ENCODE results near the gene LUZP2.

Gene LUZP2

GRCh38 chr11:24716403-24716802, 219.6 kb downstream of the LUZP2 start:
- Histone ChIP-seq H3K36me3 (ENCODE audit: insufficient read depth, low read length) (no peaks in the 10 kb centered on the region), H3K9ac (ENCODE audit: low read depth, low read length) (no peak overlapping the region), H3K4me3 (ENCODE audit: low read length) (no peak overlapping the region), H3K4me1 (ENCODE audit: insufficient read depth, low read length) (no peaks in the 10 kb centered on the region), H3K27ac (ENCODE audit: low read depth, low read length) (no peak overlapping the region), H3K9me3 (ENCODE audit: insufficient read depth, low read depth, low read length) (no peaks in the 10 kb centered on the region; the same call in 1 of the 2 replicates), H3K27me3 (ENCODE audit: insufficient read depth, low read length) (no peaks in the 10 kb centered on the region)
- WGBS = 94% methylated on average over 5 of the region's 5 CpGs

DNA sequence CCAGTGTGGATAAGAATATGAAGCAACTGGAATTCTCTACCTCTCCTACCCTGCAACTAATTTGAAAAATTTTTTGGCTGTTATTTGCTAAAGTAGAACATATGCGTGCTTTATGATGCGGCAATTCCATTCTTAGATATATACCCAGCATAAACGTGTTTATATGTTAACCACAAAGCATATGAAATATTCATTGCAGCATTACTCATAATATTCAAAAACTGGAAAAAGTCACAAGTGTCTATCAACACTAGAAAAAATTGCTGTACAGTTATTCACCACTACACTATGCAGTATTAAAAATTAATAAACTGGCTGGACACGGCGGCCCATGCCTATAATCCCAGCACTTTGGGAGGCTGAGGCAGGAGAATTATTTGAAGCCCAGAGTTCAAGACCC, 226.4 kb downstream of the LUZP2 start:
- Histone ChIP-seq H3K9ac (ENCODE audit: low read depth, low read length) (no peak overlapping the region), H3K27ac (ENCODE audit: low read depth, low read length) (no peak overlapping the region), H3K36me3 (ENCODE audit: insufficient read depth, low read length) (no peaks in the 10 kb centered on the region), H3K9me3 (ENCODE audit: insufficient read depth, low read depth, low read length) (peaks cover 3% of the 10 kb centered on the region; the same call in 1 of the 2 replicates), H3K4me1 (ENCODE audit: insufficient read depth, low read length) (no peaks in the 10 kb centered on the region), H3K27me3 (ENCODE audit: insufficient read depth, low read length) (no peaks in the 10 kb centered on the region), H3K4me3 (ENCODE audit: low read length) (no peak overlapping the region)
- 100% methylated on average over 5 of the region's 5 CpGs for WGBS

DNA sequence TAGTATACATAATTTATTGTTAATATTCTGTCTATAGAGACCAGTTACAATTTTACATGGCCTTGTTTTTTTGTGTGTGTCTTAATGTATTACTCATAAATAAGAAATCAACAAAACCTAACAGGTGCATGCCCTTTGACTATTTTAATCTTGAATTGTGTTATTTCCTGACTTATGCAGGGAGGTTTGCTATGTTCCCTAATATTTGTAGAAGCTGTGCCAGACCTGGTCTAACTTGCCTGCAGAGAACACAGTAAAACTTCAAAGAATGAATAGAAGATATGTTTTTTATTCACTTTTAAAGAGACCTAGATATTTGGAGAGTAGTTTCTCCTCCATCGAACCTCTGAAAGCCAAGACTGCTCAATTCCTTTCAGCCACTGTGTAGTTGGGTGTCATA, 234.7 kb downstream of the LUZP2 start:
- WGBS = 85% methylated on average over 1 of the region's 1 CpG
- no peaks in the 10 kb centered on the region for H3K36me3 ChIP-seq (ENCODE audit: insufficient read depth, low read length)
- no peak overlapping the region for H3K27ac ChIP-seq (ENCODE audit: low read depth, low read length)
- H3K9ac ChIP-seq (ENCODE audit: low read depth, low read length) = no peak overlapping the region
- no peaks in the 10 kb centered on the region for H3K9me3 ChIP-seq (ENCODE audit: insufficient read depth, low read depth, low read length)
- H3K4me1 ChIP-seq (ENCODE audit: insufficient read depth, low read length) = peaks cover 4% of the 10 kb centered on the region; the same call in 1 of the 2 replicates
- H3K27me3 ChIP-seq (ENCODE audit: insufficient read depth, low read length) = no peaks in the 10 kb centered on the region
- H3K4me3 ChIP-seq (ENCODE audit: low read length) = no peak overlapping the region

GRCh38 chr11:24734742-24735237, 237.9 kb downstream of the LUZP2 start:
- Histone ChIP-seq H3K27ac (ENCODE audit: low read depth, low read length) (no peak overlapping the region), H3K4me3 (ENCODE audit: low read length) (no peak overlapping the region), H3K27me3 (ENCODE audit: insufficient read depth, low read length) (no peaks in the 10 kb centered on the region), H3K4me1 (ENCODE audit: insufficient read depth, low read length) (peaks cover 4% of the 10 kb centered on the region; the same call in 1 of the 2 replicates), H3K9ac (ENCODE audit: low read depth, low read length) (no peak overlapping the region), H3K36me3 (ENCODE audit: insufficient read depth, low read length) (no peaks in the 10 kb centered on the region), H3K9me3 (ENCODE audit: insufficient read depth, low read depth, low read length) (no peaks in the 10 kb centered on the region)
- 65% methylated on average over 3 of the region's 3 CpGs for WGBS

GRCh38 chr11:24738972-24739371, 242.1 kb downstream of the LUZP2 start:
- Histone ChIP-seq H3K4me1 (ENCODE audit: insufficient read depth, low read length) (no peaks in the 10 kb centered on the region), H3K4me3 (ENCODE audit: low read length) (no peak overlapping the region), H3K9me3 (ENCODE audit: insufficient read depth, low read depth, low read length) (no peaks in the 10 kb centered on the region), H3K27me3 (ENCODE audit: insufficient read depth, low read length) (no peaks in the 10 kb centered on the region), H3K9ac (ENCODE audit: low read depth, low read length) (no peak overlapping the region), H3K36me3 (ENCODE audit: insufficient read depth, low read length) (no peaks in the 10 kb centered on the region), H3K27ac (ENCODE audit: low read depth, low read length) (no peak overlapping the region)
- WGBS = 90% methylated on average over 2 of the region's 2 CpGs

GRCh38 chr11:24739637-24740036, 242.8 kb downstream of the LUZP2 start:
- Histone ChIP-seq H3K36me3 (ENCODE audit: insufficient read depth, low read length) (no peaks in the 10 kb centered on the region), H3K4me3 (ENCODE audit: low read length) (no peak overlapping the region), H3K27me3 (ENCODE audit: insufficient read depth, low read length) (no peaks in the 10 kb centered on the region), H3K9ac (ENCODE audit: low read depth, low read length) (no peak overlapping the region), H3K4me1 (ENCODE audit: insufficient read depth, low read length) (no peaks in the 10 kb centered on the region), H3K27ac (ENCODE audit: low read depth, low read length) (no peak overlapping the region), H3K9me3 (ENCODE audit: insufficient read depth, low read depth, low read length) (no peaks in the 10 kb centered on the region)
- 95% methylated on average over 4 of the region's 4 CpGs for WGBS

- WGBS = 94% methylated on average over 5 of the region's 5 CpGs
- Histone ChIP-seq H3K36me3 (ENCODE audit: insufficient read depth, low read length) (no peaks in the 10 kb centered on the region), H3K4me1 (ENCODE audit: insufficient read depth, low read length) (no peaks in the 10 kb centered on the region), H3K27me3 (ENCODE audit: insufficient read depth, low read length) (no peaks in the 10 kb centered on the region), H3K9me3 (ENCODE audit: insufficient read depth, low read depth, low read length) (no peaks in the 10 kb centered on the region), H3K4me3 (ENCODE audit: low read length) (no peak overlapping the region), H3K9ac (ENCODE audit: low read depth, low read length) (no peak overlapping the region), H3K27ac (ENCODE audit: low read depth, low read length) (no peak overlapping the region)
These were observed 250.7 kb downstream of the LUZP2 start for GRCh38 chr11:24747275-24748251.

GRCh38 chr11:24748261-24748660, 251.4 kb downstream of the LUZP2 start:
- 97% methylated on average over 7 of the region's 7 CpGs for WGBS
- no peaks in the 10 kb centered on the region for H3K4me1 ChIP-seq (ENCODE audit: insufficient read depth, low read length)

GRCh38 chr11:24754406-24754805, 257.6 kb downstream of the LUZP2 start:
- no peak overlapping the region for H3K9ac ChIP-seq (ENCODE audit: low read depth, low read length)
- no peaks in the 10 kb centered on the region for H3K36me3 ChIP-seq (ENCODE audit: insufficient read depth, low read length)
- peaks cover 17% of the 10 kb centered on the region; the same call in 1 of the 2 replicates for H3K4me1 ChIP-seq (ENCODE audit: insufficient read depth, low read length)
- no peaks in the 10 kb centered on the region for H3K9me3 ChIP-seq (ENCODE audit: insufficient read depth, low read depth, low read length)
- H3K4me3 ChIP-seq (ENCODE audit: low read length) = no peak overlapping the region
- H3K27me3 ChIP-seq (ENCODE audit: insufficient read depth, low read length) = no peaks in the 10 kb centered on the region
- no peak overlapping the region for H3K27ac ChIP-seq (ENCODE audit: low read depth, low read length)

More at GRCh38 chr11:24748261-24748660, 251.4 kb downstream of the LUZP2 start:
- Histone ChIP-seq H3K4me3 (ENCODE audit: low read length) (no peak overlapping the region), H3K36me3 (ENCODE audit: insufficient read depth, low read length) (no peaks in the 10 kb centered on the region), H3K9ac (ENCODE audit: low read depth, low read length) (no peak overlapping the region), H3K27ac (ENCODE audit: low read depth, low read length) (no peak overlapping the region), H3K9me3 (ENCODE audit: insufficient read depth, low read depth, low read length) (no peaks in the 10 kb centered on the region), H3K27me3 (ENCODE audit: insufficient read depth, low read length) (no peaks in the 10 kb centered on the region)

GRCh38 chr11:24755260-24755839, 258.5 kb downstream of the LUZP2 start:
- H3K4me3 ChIP-seq (ENCODE audit: low read length) = no peak overlapping the region
- H3K9ac ChIP-seq (ENCODE audit: low read depth, low read length) = no peak overlapping the region
- H3K4me1 ChIP-seq (ENCODE audit: insufficient read depth, low read length) = peaks cover 17% of the 10 kb centered on the region; the same call in 1 of the 2 replicates
- no peak overlapping the region for H3K27ac ChIP-seq (ENCODE audit: low read depth, low read length)
- H3K36me3 ChIP-seq (ENCODE audit: insufficient read depth, low read length) = no peaks in the 10 kb centered on the region
- WGBS = 85% methylated on average over 7 of the region's 7 CpGs
- no peaks in the 10 kb centered on the region for H3K9me3 ChIP-seq (ENCODE audit: insufficient read depth, low read depth, low read length)
- no peaks in the 10 kb centered on the region for H3K27me3 ChIP-seq (ENCODE audit: insufficient read depth, low read length)

DNA sequence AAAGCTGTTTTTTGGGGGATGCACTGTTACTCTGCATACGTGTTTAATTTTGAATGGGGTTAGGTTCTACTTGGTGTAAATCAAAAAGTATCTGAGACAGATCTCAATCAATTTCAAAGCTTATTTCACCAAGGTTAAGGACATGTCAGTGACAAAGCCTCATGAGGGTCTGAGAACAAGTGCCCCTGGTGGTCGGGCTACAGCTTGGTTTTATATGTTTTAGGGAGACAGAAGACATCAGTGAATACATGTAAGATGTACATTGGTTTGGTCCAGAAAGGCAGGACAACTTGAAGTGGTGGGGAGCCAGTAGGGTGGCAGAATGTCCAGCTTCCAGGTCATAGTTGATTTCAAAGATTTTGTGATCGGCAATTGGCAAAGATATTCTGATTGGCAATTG, 262.9 kb downstream of the LUZP2 start:
- no peaks in the 10 kb centered on the region for H3K36me3 ChIP-seq (ENCODE audit: insufficient read depth, low read length)
- no peaks in the 10 kb centered on the region for H3K9me3 ChIP-seq (ENCODE audit: insufficient read depth, low read depth, low read length)
- H3K4me3 ChIP-seq (ENCODE audit: low read length) = no peak overlapping the region
- 91% methylated on average over 3 of the region's 3 CpGs for WGBS
- H3K27me3 ChIP-seq (ENCODE audit: insufficient read depth, low read length) = no peaks in the 10 kb centered on the region
- no peak overlapping the region for H3K27ac ChIP-seq (ENCODE audit: low read depth, low read length)
- peaks cover 17% of the 10 kb centered on the region; the same call in 1 of the 2 replicates for H3K4me1 ChIP-seq (ENCODE audit: insufficient read depth, low read length)
- H3K9ac ChIP-seq (ENCODE audit: low read depth, low read length) = no peak overlapping the region
